Measurements from ENCODE around the gene RPS6KA3. TPM values are rescaled to one million over a fixed set of nuclear protein-coding genes. Genes with fewer than 3 reads are reported as not detected.

The RPS6KA3 gene
- total RNA-seq, 4 donors from 2014 or later: 53.1 to 91.0 (median 66.0) TPM

GRCh38 chrX:20267931-20268701, 1.4 kb upstream of the RPS6KA3 start:
- ATAC-seq (peak; percentile 16 to 25), DNase-seq (peak; percentile 18 to 48)
- H3K27me3 ChIP-seq: no peaks in the 10 kb centered on the region
- H3K4me3 ChIP-seq: peak overlapping the region; percentile 71 to 77 (median 72)
- H3K27ac ChIP-seq: peak overlapping the region; percentile 92 to 95 (median 93)
- H3K9me3 ChIP-seq: no peaks in the 10 kb centered on the region
- no peaks in the 10 kb centered on the region for H3K36me3 ChIP-seq
- H3K4me1 ChIP-seq: peaks cover 13 to 16% of the 10 kb centered on the region in 2 donors
- no peak for TF ChIP-seq POLR2A (IDR thresholded peaks at IDR 0.05)
- TF ChIP-seq CTCF (IDR thresholded peaks at IDR 0.05 in 4 of 5, conservative IDR thresholded peaks at IDR 0.05 in 1 of 5): no peak
- in situ Hi-C loops (cut with MboI; ENCODE audit: low sequenced_read_pairs in 4 of 4): no loop called here
- intact Hi-C loops (cut with DNase I; ENCODE audit: low total_unique reads): loop anchor here (5.0 kb wide), 2 partner anchors 44 to 126 kb away; partner anchors contain the start of gene EIF1AX

GRCh38 chrX:20267607-20267930, 860 bp upstream of the RPS6KA3 start:
- Histone ChIP-seq H3K4me1 (peaks cover 13 to 22% of the 10 kb centered on the region in 2 donors), H3K36me3 (no peaks in the 10 kb centered on the region), H3K9me3 (no peaks in the 10 kb centered on the region), H3K27me3 (no peaks in the 10 kb centered on the region), H3K4me3 (peak overlapping the region; percentile 71 to 77 (median 72)), H3K27ac (peak overlapping the region; percentile 92 to 95 (median 93))
- DNase-seq: no peak
- ATAC-seq: peak in 1 of 2 donors; percentile 1
- in situ Hi-C loops (cut with MboI; ENCODE audit: low sequenced_read_pairs in 4 of 4) (no loop called here), intact Hi-C loops (cut with DNase I; ENCODE audit: low total_unique reads) (loop anchor here (5.0 kb wide), 2 partner anchors 45 to 125 kb away; partner anchors contain the start of gene EIF1AX)
- TF ChIP-seq CTCF (IDR thresholded peaks at IDR 0.05 in 4 of 5, conservative IDR thresholded peaks at IDR 0.05 in 1 of 5): no peak
- no peak for TF ChIP-seq POLR2A (IDR thresholded peaks at IDR 0.05)

- TF ChIP-seq CTCF (IDR thresholded peaks at IDR 0.05 in 4 of 5, conservative IDR thresholded peaks at IDR 0.05 in 1 of 5) (no peak), POLR2A (IDR thresholded peaks at IDR 0.05) (no peak)
- DNase-seq (peak; percentile 6 to 22), ATAC-seq (peak; percentile 21 to 29)
- peaks cover 13 to 28% of the 10 kb centered on the region in 2 donors for H3K4me1 ChIP-seq
- no peaks in the 10 kb centered on the region for H3K36me3 ChIP-seq
- peak overlapping the region; percentile 71 to 82 (median 74) for H3K4me3 ChIP-seq
- no peaks in the 10 kb centered on the region for H3K27me3 ChIP-seq
- H3K27ac ChIP-seq: peak overlapping the region; percentile 92 to 95 (median 93)
- H3K9me3 ChIP-seq: no peaks in the 10 kb centered on the region
- in situ Hi-C loops (cut with MboI; ENCODE audit: low sequenced_read_pairs in 4 of 4) (no loop called here), intact Hi-C loops (cut with DNase I; ENCODE audit: low total_unique reads) (loop anchor here (2.0 to 5.0 kb wide), 4 partner anchors 46 to 124 kb away; partner anchors contain the start of gene EIF1AX)
These were observed 705 bp downstream of the RPS6KA3 start for GRCh38 chrX:20265726-20266681.

GRCh38 chrX:20265221-20265725, 1.4 kb downstream of the RPS6KA3 start:
- in situ Hi-C loops (cut with MboI; ENCODE audit: low sequenced_read_pairs in 4 of 4): no loop called here
- intact Hi-C loops (cut with DNase I; ENCODE audit: low total_unique reads): loop anchor here (2.0 to 5.0 kb wide), 4 partner anchors 46 to 123 kb away; partner anchors contain the start of gene EIF1AX

More at GRCh38 chrX:20265221-20265725, 1.4 kb downstream of the RPS6KA3 start:
- Histone ChIP-seq H3K27ac (peak overlapping the region; percentile 92 to 95 (median 93)), H3K27me3 (no peaks in the 10 kb centered on the region), H3K4me3 (peak overlapping the region; percentile 71 to 82 (median 74)), H3K9me3 (no peaks in the 10 kb centered on the region), H3K4me1 (peaks cover 13 to 36% of the 10 kb centered on the region in 2 donors), H3K36me3 (no peaks in the 10 kb centered on the region)
- TF ChIP-seq CTCF (IDR thresholded peaks at IDR 0.05 in 4 of 5, conservative IDR thresholded peaks at IDR 0.05 in 1 of 5) (no peak), POLR2A (IDR thresholded peaks at IDR 0.05) (peak; percentile 75 to 84)
- DNase-seq (peak; percentile 52 to 75), ATAC-seq (peak; percentile 52 to 56)
